Smooth muscle cell (in vitro differentiated cells): ENCODE measurements around the gene ADAM30. TPM values are rescaled to one million over a fixed set of nuclear protein-coding genes. Genes with fewer than 3 reads are reported as not detected.

Experiments used
- DNase-seq: peaks from one replicate; lab custom pipeline; 2025; ENCODE audit not compliant: unreplicated experiment; lab: John Stamatoyannopoulos, UW
- H2AFZ ChIP-seq: fragments of 200-600 bp; sonication (generic); 2 replicates; pipeline ENCODE4 v1.6.0; 2016; ENCODE audit warnings: antibody characterized with exemption, low read depth, mild to moderate bottlenecking
- H3F3A ChIP-seq: fragments of 200-600 bp; sonication (generic); 2 replicates; pipeline ENCODE4 v1.6.0; 2017; ENCODE audit warnings: antibody characterized with exemption, low read depth
- H3K27ac ChIP-seq: fragments of 200-600 bp; sonication (generic); 2 replicates; pipeline ENCODE4 v1.5.1; 2016; ENCODE audit warnings: low read depth, mild to moderate bottlenecking
- H3K27me3 ChIP-seq: fragments of 200-600 bp; sonication (generic); 2 replicates; pipeline ENCODE4 v1.6.1; 2016; ENCODE audit warnings: low read depth, mild to moderate bottlenecking
- H3K36me3 ChIP-seq: fragments of 200-600 bp; sonication (generic); 2 replicates; pipeline ENCODE4 v1.5.1; 2016; ENCODE audit warnings: low read depth
- H3K4me1 ChIP-seq: fragments of 200-600 bp; sonication (generic); 2 replicates; pipeline ENCODE4 v1.5.1; 2016; ENCODE audit warnings: low read depth
- H3K4me2 ChIP-seq: fragments of 200-600 bp; sonication (generic); 2 replicates; pipeline ENCODE4 v1.6.0; 2016; ENCODE audit warnings: mild to moderate bottlenecking
- H3K4me3 ChIP-seq: fragments of 200-600 bp; sonication (generic); 2 replicates; pipeline ENCODE4 v1.5.1; 2016; ENCODE audit warnings: mild to moderate bottlenecking
- H3K79me2 ChIP-seq: fragments of 200-600 bp; sonication (generic); 2 replicates; pipeline ENCODE4 v1.6.0; 2016; ENCODE audit warnings: low read depth, mild to moderate bottlenecking
- H3K9ac ChIP-seq: fragments of 200-600 bp; sonication (generic); 2 replicates; pipeline ENCODE4 v1.6.0; 2016; ENCODE audit warnings: low read depth
- H3K9me3 ChIP-seq: fragments of 200-600 bp; sonication (generic); replicated peaks from 2 replicates; pipeline ENCODE4 v1.5.1; 2016; ENCODE audit warnings: low read depth
- H4K20me1 ChIP-seq: fragments of 200-600 bp; sonication (generic); 2 replicates; pipeline ENCODE4 v1.6.0; 2016; ENCODE audit warnings: low read depth
- CTCF ChIP-seq: fragments of 200-600 bp; sonication (generic); IDR thresholded peaks from 2 replicates; pipeline ENCODE4 v1.5.1; 2017; ENCODE audit warnings: borderline replicate concordance, mild to moderate bottlenecking, antibody characterized with exemption; ENCODE audit not compliant: insufficient read depth, poor library complexity, severe bottlenecking
- WGBS: methylation state at CpG from one replicate; pipeline ENCODE4 v1.1.7; 2016; ENCODE audit warnings: low lambda C conversion rate; 5-methylcytosine and 5-hydroxymethylcytosine counted together
- polyA plus RNA-seq: library from polyadenylated mRNA; unstranded; fragments of >200 nt; fragmentation: Nextera tagmentation; extraction: Ambion mirVana; gene quantifications from 2 replicates; pipeline ENCODE4 v1.2.1, GENCODE V29; 2016
- total RNA-seq: library from RNA; depleted of rRNA; stranded (reverse); fragments of >200 nt; gene quantifications from 2 replicates; pipeline ENCODE4 v1.2.3, GENCODE V29; 2014

ADAM30 gene
- total and polyA plus RNA-seq, 2 experiments from 2014 or later, result not detected

DNA sequence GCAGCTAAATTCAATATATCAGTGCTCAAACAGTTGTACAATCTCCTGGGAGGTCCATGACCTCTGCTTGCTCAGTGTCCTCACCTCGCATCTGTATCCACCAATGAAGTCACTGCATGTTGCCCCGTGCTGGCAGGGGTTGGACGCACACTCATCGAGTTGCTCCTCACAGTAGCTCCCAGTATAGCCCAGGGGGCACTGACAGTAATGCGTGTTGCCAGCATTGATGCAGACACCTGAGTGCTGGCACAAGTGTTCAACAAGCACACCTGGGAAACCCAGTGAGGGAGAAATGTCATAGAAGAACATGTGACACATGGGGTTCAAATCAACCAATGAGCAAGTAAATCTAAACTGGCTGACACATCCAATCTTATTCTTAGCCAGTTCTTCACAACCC lies 40.9 kb upstream of the ADAM30 start:
- Histone ChIP-seq H3K27ac (no peak overlapping the region), H3K36me3 (peaks cover 55% of the 10 kb centered on the region), H3K79me2 (no peaks in the 10 kb centered on the region), H3F3A (peaks cover 4% of the 10 kb centered on the region), H3K27me3 (no peaks in the 10 kb centered on the region), H2AFZ (no peak overlapping the region), H3K9me3 (no peaks in the 10 kb centered on the region), H3K4me3 (no peak overlapping the region), H4K20me1 (no peaks in the 10 kb centered on the region), H3K4me1 (no peaks in the 10 kb centered on the region), H3K4me2 (no peak overlapping the region), H3K9ac (no peak overlapping the region)
- 98% methylated on average over 5 of the region's 5 CpGs for WGBS
- DNase-seq, result no peak
- TF ChIP-seq CTCF, result no peak

- H3K4me3 ChIP-seq, result no peak overlapping the region
- no peaks in the 10 kb centered on the region for H3K79me2 ChIP-seq
- no peak for TF ChIP-seq CTCF
Observed at GRCh38 chr1:119935915-119936314, 39.6 kb upstream of the ADAM30 start.

GRCh38 chr1:119935373-119935772 lies 39.1 kb upstream of the ADAM30 start:
- Histone ChIP-seq H3K4me1 (no peaks in the 10 kb centered on the region), H3K36me3 (peaks cover 44% of the 10 kb centered on the region), H3K79me2 (no peaks in the 10 kb centered on the region), H3K9ac (no peak overlapping the region), H4K20me1 (peaks cover 8% of the 10 kb centered on the region), H3K27me3 (no peaks in the 10 kb centered on the region), H2AFZ (no peak overlapping the region), H3K27ac (no peak overlapping the region), H3K4me2 (no peak overlapping the region), H3K4me3 (no peak overlapping the region), H3K9me3 (no peaks in the 10 kb centered on the region), H3F3A (peaks cover 4% of the 10 kb centered on the region)
- no peak for DNase-seq
- WGBS, result 100% methylated on average over 1 of the region's 1 CpG
- no peak for TF ChIP-seq CTCF

More at GRCh38 chr1:119935915-119936314, 39.6 kb upstream of the ADAM30 start:
- no peaks in the 10 kb centered on the region for H3K4me1 ChIP-seq
- H2AFZ ChIP-seq, result no peak overlapping the region
- H3K27ac ChIP-seq, result no peak overlapping the region
- no peaks in the 10 kb centered on the region for H3K27me3 ChIP-seq
- H3K36me3 ChIP-seq, result peaks cover 46% of the 10 kb centered on the region
- H3F3A ChIP-seq, result peaks cover 4% of the 10 kb centered on the region
- H4K20me1 ChIP-seq, result peaks cover 5% of the 10 kb centered on the region
- 97% methylated on average over 2 of the region's 2 CpGs for WGBS
- no peaks in the 10 kb centered on the region for H3K9me3 ChIP-seq
- no peak overlapping the region for H3K9ac ChIP-seq
- no peak for DNase-seq
- no peak overlapping the region for H3K4me2 ChIP-seq

- H3K4me2 ChIP-seq, result no peak overlapping the region
- TF ChIP-seq CTCF, result no peak
- H3K4me1 ChIP-seq, result no peaks in the 10 kb centered on the region
- H3K9ac ChIP-seq, result no peak overlapping the region
- peaks cover 39% of the 10 kb centered on the region for H3K36me3 ChIP-seq
- no peak overlapping the region for H3K27ac ChIP-seq
- DNase-seq, result no peak
- peaks cover 4% of the 10 kb centered on the region for H3F3A ChIP-seq
- no peak overlapping the region for H3K4me3 ChIP-seq
- no peaks in the 10 kb centered on the region for H3K79me2 ChIP-seq
- H4K20me1 ChIP-seq, result peaks cover 15% of the 10 kb centered on the region
- H2AFZ ChIP-seq, result no peak overlapping the region
- H3K27me3 ChIP-seq, result no peaks in the 10 kb centered on the region
- H3K9me3 ChIP-seq, result no peaks in the 10 kb centered on the region
Observed at GRCh38 chr1:119933397-119933796, 37.1 kb upstream of the ADAM30 start.
